GM12864 (cell line): ENCODE measurements around the gene SLC35B3.
"Not testable (repeated sequence)": the region's sequence is repeated elsewhere in the genome, so short reads cannot be mapped to it uniquely, and the experiment has no call there.

Source experiments
- DNase-seq: peaks from one replicate; pipeline ENCODE4 v3.0.0-alpha.2; 2011; ENCODE audit warnings: low read depth
- H3K4me3 ChIP-seq: 2 replicates; pipeline ENCODE4 v1.5.1; 2011; ENCODE audit warnings: mild to moderate bottlenecking, low read depth, low read length, control low read depth
- CTCF ChIP-seq: IDR thresholded peaks from 2 replicates; pipeline ENCODE4 v1.5.1; 2011; ENCODE audit warnings: low read depth, mild to moderate bottlenecking, moderate library complexity, low read length, control low read depth, inconsistent platforms; ENCODE audit errors: missing control alignments

The SLC35B3 gene

GRCh38 chr6:8414844-8415243, 20.5 kb downstream of the SLC35B3 start:
- no peak for DNase-seq
- no peak overlapping the region for H3K4me3 ChIP-seq
- TF ChIP-seq CTCF, result no peak

GRCh38 chr6:8405946-8406345, 29.4 kb downstream of the SLC35B3 start:
- not testable (repeated sequence) for H3K4me3 ChIP-seq, DNase-seq

DNA sequence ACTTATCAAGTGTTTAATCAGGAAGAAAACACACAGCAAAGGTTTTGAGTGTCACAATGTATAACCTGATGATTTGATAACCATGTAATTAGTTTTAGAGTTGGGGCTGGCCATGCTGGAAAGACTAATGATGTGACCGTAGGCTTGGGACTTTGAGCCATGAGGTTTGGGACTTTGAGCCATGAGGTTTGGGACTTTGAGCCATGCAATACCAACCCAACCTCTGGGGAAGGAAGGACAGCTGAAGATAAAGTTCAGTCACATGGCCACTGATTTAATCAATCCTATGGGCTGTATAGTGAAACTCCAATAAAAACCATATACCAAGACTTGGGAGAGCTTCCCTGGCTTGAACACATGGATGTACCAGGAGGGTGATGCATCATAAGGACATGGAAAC, 32.8 kb downstream of the SLC35B3 start:
- no peak for DNase-seq
- no peak for TF ChIP-seq CTCF
- no peak overlapping the region for H3K4me3 ChIP-seq

DNA sequence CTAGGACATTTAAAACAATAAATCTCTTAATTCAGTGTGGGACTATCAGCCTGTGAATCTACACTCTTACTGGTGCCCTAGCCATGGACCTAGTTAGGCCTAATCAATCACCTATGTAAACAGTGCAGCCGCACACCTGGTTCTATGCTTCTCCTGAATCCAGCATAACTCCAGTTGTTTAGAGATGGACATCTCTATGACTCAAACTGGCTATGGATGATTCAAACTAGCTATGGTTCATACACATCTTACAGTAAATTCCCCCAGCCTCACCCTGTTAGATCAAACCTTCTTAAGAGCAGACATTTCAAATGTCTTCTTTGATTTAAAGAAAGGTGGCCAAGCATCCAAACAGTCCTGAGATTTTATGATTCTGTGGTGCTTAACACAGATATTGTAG, 34.7 kb downstream of the SLC35B3 start:
- no peak for DNase-seq
- no peak overlapping the region for H3K4me3 ChIP-seq
- TF ChIP-seq CTCF, result no peak

DNA sequence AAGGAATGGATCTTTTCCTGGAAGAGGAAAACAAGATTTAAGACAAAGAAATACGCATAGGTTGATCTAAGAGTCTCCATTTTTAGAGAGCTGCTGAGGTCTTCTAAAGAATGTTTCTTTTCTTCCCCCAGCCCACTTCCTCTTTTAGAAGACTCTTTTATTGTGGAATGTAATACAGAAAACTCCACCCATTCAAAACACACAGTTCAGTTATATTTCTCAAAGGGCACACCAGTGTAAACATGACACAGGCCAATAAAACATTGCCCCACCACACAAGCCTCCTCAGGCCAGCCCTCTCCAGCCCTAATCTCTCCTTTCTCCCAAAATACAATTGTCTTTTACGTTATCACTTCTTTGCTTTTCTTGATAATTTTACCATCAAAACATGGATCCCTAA, 42.8 kb downstream of the SLC35B3 start:
- no peak overlapping the region for H3K4me3 ChIP-seq
- no peak for DNase-seq
- TF ChIP-seq CTCF, result no peak

GRCh38 chr6:8391934-8392333, 43.4 kb downstream of the SLC35B3 start:
- TF ChIP-seq CTCF, result no peak
- DNase-seq, result no peak

GRCh38 chr6:8389036-8389818, 46.1 kb downstream of the SLC35B3 start:
- TF ChIP-seq CTCF, result no peak
- no peak overlapping the region for H3K4me3 ChIP-seq
- no peak for DNase-seq

More at GRCh38 chr6:8391934-8392333, 43.4 kb downstream of the SLC35B3 start:
- H3K4me3 ChIP-seq, result no peak overlapping the region
